ENCODE data around the gene DPP3. TPM values are rescaled to one million over a fixed set of nuclear protein-coding genes. Genes with fewer than 3 reads are reported as not detected.

The DPP3 gene
- total RNA-seq, 1 donor from 2014 or later = 41.3 TPM

DNA sequence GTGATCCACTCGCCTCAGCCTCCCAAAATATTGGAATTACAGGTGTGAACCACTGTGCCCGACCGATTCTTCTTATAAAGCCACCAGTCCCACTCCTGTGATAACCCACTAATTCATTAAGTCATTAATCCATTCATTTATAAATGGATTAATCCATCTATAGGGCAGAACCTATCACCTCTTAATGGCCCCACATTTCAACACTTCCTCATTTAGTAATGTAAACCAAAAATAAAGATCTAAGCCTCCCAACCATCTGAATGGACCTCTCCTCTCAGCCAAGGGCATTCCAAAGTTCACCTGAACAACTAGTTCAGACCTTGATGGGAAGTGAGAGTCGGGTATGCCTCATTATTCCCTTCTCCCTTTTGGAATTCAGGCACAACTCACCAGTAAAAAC, 31.7 kb upstream of the DPP3 start:
- H3K9me3 Mint-ChIP-seq (ENCODE audit: unreplicated experiment) = peaks cover 5% of the 10 kb centered on the region
- H3K36me3 Mint-ChIP-seq (ENCODE audit: low read depth, unreplicated experiment) = peaks cover 4% of the 10 kb centered on the region
- no peak overlapping the region for H3K4me3 Mint-ChIP-seq (ENCODE audit: unreplicated experiment)
- DNase-seq (ENCODE audit: low spot score) = no peak
- no peak overlapping the region for H3K27ac Mint-ChIP-seq (ENCODE audit: unreplicated experiment)
- TF ChIP-seq, protein P1, sequence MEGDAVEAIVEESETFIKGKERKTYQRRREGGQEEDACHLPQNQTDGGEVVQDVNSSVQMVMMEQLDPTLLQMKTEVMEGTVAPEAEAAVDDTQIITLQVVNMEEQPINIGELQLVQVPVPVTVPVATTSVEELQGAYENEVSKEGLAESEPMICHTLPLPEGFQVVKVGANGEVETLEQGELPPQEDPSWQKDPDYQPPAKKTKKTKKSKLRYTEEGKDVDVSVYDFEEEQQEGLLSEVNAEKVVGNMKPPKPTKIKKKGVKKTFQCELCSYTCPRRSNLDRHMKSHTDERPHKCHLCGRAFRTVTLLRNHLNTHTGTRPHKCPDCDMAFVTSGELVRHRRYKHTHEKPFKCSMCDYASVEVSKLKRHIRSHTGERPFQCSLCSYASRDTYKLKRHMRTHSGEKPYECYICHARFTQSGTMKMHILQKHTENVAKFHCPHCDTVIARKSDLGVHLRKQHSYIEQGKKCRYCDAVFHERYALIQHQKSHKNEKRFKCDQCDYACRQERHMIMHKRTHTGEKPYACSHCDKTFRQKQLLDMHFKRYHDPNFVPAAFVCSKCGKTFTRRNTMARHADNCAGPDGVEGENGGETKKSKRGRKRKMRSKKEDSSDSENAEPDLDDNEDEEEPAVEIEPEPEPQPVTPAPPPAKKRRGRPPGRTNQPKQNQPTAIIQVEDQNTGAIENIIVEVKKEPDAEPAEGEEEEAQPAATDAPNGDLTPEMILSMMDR (IDR thresholded peaks at IDR 0.05; ENCODE audit: unreplicated experiment) = no peak
- peaks cover 7% of the 10 kb centered on the region for H3K27me3 Mint-ChIP-seq (ENCODE audit: unreplicated experiment)
- H3K4me1 Mint-ChIP-seq (ENCODE audit: unreplicated experiment) = no peaks in the 10 kb centered on the region

DNA sequence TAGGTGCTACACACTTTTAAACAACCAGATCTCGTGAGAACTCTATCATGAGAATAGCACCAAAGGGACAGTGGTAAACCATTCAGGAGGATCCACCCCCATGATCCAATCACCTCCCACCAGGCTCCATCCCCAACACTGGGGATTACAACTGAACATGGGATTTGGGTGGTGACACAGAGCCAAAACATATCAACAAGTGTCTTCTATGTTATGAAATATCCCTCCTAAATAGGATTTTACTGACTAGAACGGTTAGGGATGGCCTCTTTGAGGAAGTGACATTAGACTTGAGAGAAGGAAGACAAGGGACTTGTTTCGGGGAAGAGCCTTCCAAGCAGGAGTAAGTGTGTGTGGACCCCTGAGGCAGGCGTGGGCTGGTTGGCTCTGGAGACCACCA, 29.7 kb upstream of the DPP3 start:
- Mint-ChIP-seq H3K4me3 (ENCODE audit: unreplicated experiment) (no peak overlapping the region), H3K36me3 (ENCODE audit: low read depth, unreplicated experiment) (no peaks in the 10 kb centered on the region), H3K27me3 (ENCODE audit: unreplicated experiment) (peaks cover 4% of the 10 kb centered on the region), H3K9me3 (ENCODE audit: unreplicated experiment) (no peaks in the 10 kb centered on the region), H3K4me1 (ENCODE audit: unreplicated experiment) (no peaks in the 10 kb centered on the region), H3K27ac (ENCODE audit: unreplicated experiment) (no peak overlapping the region)
- TF ChIP-seq, protein P1 (IDR thresholded peaks at IDR 0.05; ENCODE audit: unreplicated experiment) = no peak
- no peak for DNase-seq (ENCODE audit: low spot score)

DNA sequence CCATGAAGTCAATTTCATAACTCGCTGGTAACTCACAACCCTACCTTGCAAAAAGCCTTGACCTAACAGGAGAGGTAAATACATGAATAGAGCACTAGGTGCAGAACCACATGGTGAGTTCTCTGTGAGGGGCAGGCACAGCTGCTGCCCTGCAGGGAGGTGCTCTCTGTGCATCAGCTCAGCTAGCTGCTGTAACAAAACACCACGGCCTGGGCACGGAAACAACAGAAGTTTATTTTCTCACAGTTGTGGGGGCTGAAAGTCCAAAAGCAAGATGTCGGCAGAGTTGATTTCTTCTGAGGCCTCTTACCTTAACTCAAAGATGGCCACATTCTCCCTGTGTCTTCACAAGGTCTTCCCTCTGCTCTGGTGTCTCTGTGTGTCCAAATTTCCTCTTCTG, 28.6 kb upstream of the DPP3 start:
- peaks cover 1% of the 10 kb centered on the region for H3K27me3 Mint-ChIP-seq (ENCODE audit: unreplicated experiment)
- no peak overlapping the region for H3K27ac Mint-ChIP-seq (ENCODE audit: unreplicated experiment)
- TF ChIP-seq, protein P1 (IDR thresholded peaks at IDR 0.05; ENCODE audit: unreplicated experiment) = no peak
- H3K9me3 Mint-ChIP-seq (ENCODE audit: unreplicated experiment) = no peaks in the 10 kb centered on the region
- H3K4me1 Mint-ChIP-seq (ENCODE audit: unreplicated experiment) = no peaks in the 10 kb centered on the region
- H3K36me3 Mint-ChIP-seq (ENCODE audit: low read depth, unreplicated experiment) = no peaks in the 10 kb centered on the region
- no peak overlapping the region for H3K4me3 Mint-ChIP-seq (ENCODE audit: unreplicated experiment)
- no peak for DNase-seq (ENCODE audit: low spot score)

DNA sequence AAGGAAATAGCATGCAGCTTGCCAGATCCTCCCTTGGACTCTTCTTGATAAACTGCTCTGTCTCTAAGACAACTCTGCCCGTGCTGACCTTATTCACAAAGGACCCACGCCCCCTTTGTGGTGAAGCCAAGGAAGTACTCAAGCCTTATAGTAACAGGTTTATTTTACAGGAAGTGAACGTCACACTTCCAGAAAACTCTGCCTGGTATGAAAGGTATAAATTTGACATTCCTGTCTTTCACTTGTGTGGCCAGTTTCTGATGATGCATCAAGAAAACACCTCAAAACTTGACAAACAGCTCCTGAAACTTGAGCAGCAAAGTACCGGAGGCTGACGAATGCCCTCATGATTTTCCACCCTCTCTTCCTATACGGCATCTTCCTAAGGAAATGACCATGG, 26.0 kb upstream of the DPP3 start:
- Mint-ChIP-seq H3K4me3 (ENCODE audit: unreplicated experiment) (no peak overlapping the region), H3K27ac (ENCODE audit: unreplicated experiment) (no peak overlapping the region), H3K27me3 (ENCODE audit: unreplicated experiment) (peaks cover 4% of the 10 kb centered on the region), H3K4me1 (ENCODE audit: unreplicated experiment) (no peaks in the 10 kb centered on the region), H3K36me3 (ENCODE audit: low read depth, unreplicated experiment) (no peaks in the 10 kb centered on the region), H3K9me3 (ENCODE audit: unreplicated experiment) (no peaks in the 10 kb centered on the region)
- TF ChIP-seq, protein P1 (IDR thresholded peaks at IDR 0.05; ENCODE audit: unreplicated experiment) = no peak
- no peak for DNase-seq (ENCODE audit: low spot score)

DNA sequence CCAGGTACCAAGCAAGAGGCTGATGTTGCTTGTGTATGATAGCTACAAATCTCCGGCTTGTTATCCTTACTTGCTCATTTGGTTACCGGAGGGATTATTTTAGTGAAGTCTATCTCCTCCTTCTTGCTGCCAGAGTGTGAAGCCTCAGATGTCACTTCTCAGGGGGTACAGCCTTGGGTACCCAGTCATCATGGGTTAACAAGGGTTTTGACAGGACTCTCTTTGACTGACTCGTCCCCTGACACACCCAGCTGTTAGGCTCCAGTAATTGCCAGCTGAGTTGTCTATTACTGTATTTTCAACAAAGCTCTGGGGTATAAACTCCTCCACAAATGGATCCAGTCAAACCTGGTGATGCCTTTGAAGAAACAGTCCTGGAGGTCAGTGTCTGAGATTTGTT, 25.4 kb upstream of the DPP3 start:
- no peaks in the 10 kb centered on the region for H3K9me3 Mint-ChIP-seq (ENCODE audit: unreplicated experiment)
- DNase-seq (ENCODE audit: low spot score) = no peak
- H3K36me3 Mint-ChIP-seq (ENCODE audit: low read depth, unreplicated experiment) = no peaks in the 10 kb centered on the region
- H3K27ac Mint-ChIP-seq (ENCODE audit: unreplicated experiment) = no peak overlapping the region
- no peak overlapping the region for H3K4me3 Mint-ChIP-seq (ENCODE audit: unreplicated experiment)
- no peaks in the 10 kb centered on the region for H3K4me1 Mint-ChIP-seq (ENCODE audit: unreplicated experiment)
- H3K27me3 Mint-ChIP-seq (ENCODE audit: unreplicated experiment) = peaks cover 4% of the 10 kb centered on the region
- TF ChIP-seq, protein P1 (IDR thresholded peaks at IDR 0.05; ENCODE audit: unreplicated experiment) = no peak

Data from endothelial cell (in vitro differentiated cells).